HEK293 (cell line): ENCODE measurements around the gene WDFY3.

Experiments used
- CTCF ChIA-PET: fragments of 350-600 bp; formaldehyde crosslinking; extraction: SDS; loops from one replicate; lab custom pipeline; 2021; ENCODE audit warnings: antibody characterized with exemption; lab: Yijun Ruan, JAX
- POLR2A ChIA-PET: fragments of 300-600 bp; formaldehyde crosslinking; extraction: SDS; loops from one replicate; lab custom pipeline; 2020; ENCODE audit warnings: antibody characterized with exemption, inconsistent platforms; lab: Yijun Ruan, JAX
- H3K27ac ChIP-seq: fragments of 200-500 bp; sonication (Bioruptor generic); 2 replicates; pipeline ENCODE4 v1.5.1; 2014; ENCODE audit warnings: low read depth, low read length, control low read depth, inconsistent platforms; ENCODE audit errors: extremely low read depth
- H3K36me3 ChIP-seq, 2 experiments: fragments of 200-500 bp in 1 of 2; sonication (Bioruptor generic) in 1 of 2; 1 replicate in 1 of 2; 2 replicates in 1 of 2; pipeline ENCODE4 v1.5.1; 2014 to 2017; ENCODE audit warnings: inconsistent platforms in 2 of 2, low read length in 2 of 2; ENCODE audit not compliant: control insufficient read depth in 2 of 2, insufficient read depth in 1 of 2
- H3K4me1 ChIP-seq: fragments of 200-500 bp; sonication (Bioruptor generic); 2 replicates; pipeline ENCODE4 v1.5.1; 2014; ENCODE audit warnings: mild to moderate bottlenecking, low read length, inconsistent platforms; ENCODE audit not compliant: control insufficient read depth, insufficient read depth
- H3K4me3 ChIP-seq: 2 replicates; pipeline ENCODE4 v1.5.1; 2011; ENCODE audit warnings: low read depth, mild to moderate bottlenecking, control low read depth, low read length, moderate library complexity
- H3K9me3 ChIP-seq: fragments of 200-500 bp; sonication (Bioruptor generic); 2 replicates; pipeline ENCODE4 v1.5.1; 2014; ENCODE audit warnings: low read depth, low read length, inconsistent platforms; ENCODE audit not compliant: control insufficient read depth, insufficient read depth
- FEZF1 ChIP-seq: fragments of 450-650 bp; formaldehyde crosslinking; IDR thresholded peaks from 2 replicates; pipeline ENCODE4 v1.5.1; 2016; ENCODE audit warnings: missing biosample characterization, missing genetic modification characterization
- MEIS1 ChIP-seq: sonication (generic); formaldehyde crosslinking; IDR thresholded peaks from 2 replicates; pipeline ENCODE4 v1.8.1; 2022; ENCODE audit warnings: missing genetic modification reagents, mild to moderate bottlenecking, borderline replicate concordance
- MYNN ChIP-seq: fragments of 450-650 bp; formaldehyde crosslinking; IDR thresholded peaks from 2 replicates; pipeline ENCODE4 v1.5.1; 2016; ENCODE audit warnings: missing biosample characterization, missing genetic modification characterization, borderline replicate concordance
- OSR2 ChIP-seq: fragments of 450-650 bp; formaldehyde crosslinking; IDR thresholded peaks from 2 replicates; pipeline ENCODE4 v1.5.1; 2016; ENCODE audit warnings: missing biosample characterization, missing genetic modification characterization
- ZBTB48 ChIP-seq: fragments of 450-650 bp; formaldehyde crosslinking; IDR thresholded peaks from 2 replicates; pipeline ENCODE4 v1.5.1; 2016; ENCODE audit warnings: missing biosample characterization, missing genetic modification characterization
- ZNF114 ChIP-seq: fragments of 450-650 bp; formaldehyde crosslinking; IDR thresholded peaks from 2 replicates; pipeline ENCODE4 v1.5.0; 2017; ENCODE audit warnings: missing biosample characterization, missing genetic modification characterization
- ZNF138 ChIP-seq: fragments of 450-650 bp; formaldehyde crosslinking; IDR thresholded peaks from 2 replicates; pipeline ENCODE4 v1.5.1; 2016; ENCODE audit warnings: missing biosample characterization, missing genetic modification characterization, borderline replicate concordance
- ZNF19 ChIP-seq: fragments of 450-650 bp; formaldehyde crosslinking; IDR thresholded peaks from 2 replicates; pipeline ENCODE4; 2016; ENCODE audit warnings: missing biosample characterization, missing genetic modification characterization, low read depth
- ZNF202 ChIP-seq: fragments of 450-650 bp; formaldehyde crosslinking; IDR thresholded peaks from 2 replicates; pipeline ENCODE4 v1.5.1; 2016; ENCODE audit warnings: missing biosample characterization, missing genetic modification characterization, borderline replicate concordance
- ZNF23 ChIP-seq: fragments of 450-650 bp; formaldehyde crosslinking; IDR thresholded peaks from 2 replicates; pipeline ENCODE4 v1.5.1; 2016; ENCODE audit warnings: missing biosample characterization, missing genetic modification characterization, borderline replicate concordance
- ZNF423 ChIP-seq: fragments of 450-650 bp; formaldehyde crosslinking; IDR thresholded peaks from 2 replicates; pipeline ENCODE4 v1.5.1; 2016; ENCODE audit warnings: missing biosample characterization, missing genetic modification characterization
- ZNF596 ChIP-seq: fragments of 450-650 bp; IDR thresholded peaks from 2 replicates; pipeline ENCODE4 v1.5.0; 2018; ENCODE audit warnings: missing biosample characterization, mild to moderate bottlenecking, missing genetic modification characterization, moderate library complexity
- ZNF629 ChIP-seq: fragments of 450-650 bp; formaldehyde crosslinking; IDR thresholded peaks from 2 replicates; pipeline ENCODE4 v1.5.1; 2017; ENCODE audit warnings: missing biosample characterization, missing genetic modification characterization
- ZNF707 ChIP-seq: fragments of 450-650 bp; formaldehyde crosslinking; IDR thresholded peaks from 2 replicates; pipeline ENCODE4 v1.5.1; 2016; ENCODE audit warnings: missing biosample characterization, missing genetic modification characterization
- ZSCAN30 ChIP-seq: fragments of 450-650 bp; IDR thresholded peaks from 2 replicates; pipeline ENCODE4 v1.5.1; 2018; ENCODE audit warnings: missing biosample characterization, mild to moderate bottlenecking, missing genetic modification characterization, moderate library complexity
- TF ChIP-seq, protein P1 (sequence below): fragments of 450-650 bp; formaldehyde crosslinking; IDR thresholded peaks from 2 replicates; pipeline ENCODE4 v1.5.1; 2016; ENCODE audit warnings: missing biosample characterization, missing genetic modification characterization, borderline replicate concordance
- TF ChIP-seq, protein P2 (sequence below): fragments of 450-650 bp; formaldehyde crosslinking; IDR thresholded peaks from 2 replicates; pipeline ENCODE4 v1.5.1; 2016; ENCODE audit warnings: missing biosample characterization, missing genetic modification characterization, low read depth
- TF ChIP-seq, protein P3 (sequence below): fragments of 450-650 bp; formaldehyde crosslinking; IDR thresholded peaks from 2 replicates; pipeline ENCODE4 v1.5.1; 2017; ENCODE audit warnings: missing biosample characterization, missing genetic modification characterization
- TF ChIP-seq, protein P4 (sequence below): fragments of 450-650 bp; formaldehyde crosslinking; IDR thresholded peaks from 2 replicates; pipeline ENCODE4 v1.5.1; 2017; ENCODE audit warnings: missing biosample characterization, missing genetic modification characterization
- TF ChIP-seq, protein P5 (sequence below): fragments of 450-650 bp; formaldehyde crosslinking; IDR thresholded peaks from 2 replicates; pipeline ENCODE4 v1.5.1; 2016; ENCODE audit warnings: missing biosample characterization, missing genetic modification characterization

WDFY3 gene

DNA sequence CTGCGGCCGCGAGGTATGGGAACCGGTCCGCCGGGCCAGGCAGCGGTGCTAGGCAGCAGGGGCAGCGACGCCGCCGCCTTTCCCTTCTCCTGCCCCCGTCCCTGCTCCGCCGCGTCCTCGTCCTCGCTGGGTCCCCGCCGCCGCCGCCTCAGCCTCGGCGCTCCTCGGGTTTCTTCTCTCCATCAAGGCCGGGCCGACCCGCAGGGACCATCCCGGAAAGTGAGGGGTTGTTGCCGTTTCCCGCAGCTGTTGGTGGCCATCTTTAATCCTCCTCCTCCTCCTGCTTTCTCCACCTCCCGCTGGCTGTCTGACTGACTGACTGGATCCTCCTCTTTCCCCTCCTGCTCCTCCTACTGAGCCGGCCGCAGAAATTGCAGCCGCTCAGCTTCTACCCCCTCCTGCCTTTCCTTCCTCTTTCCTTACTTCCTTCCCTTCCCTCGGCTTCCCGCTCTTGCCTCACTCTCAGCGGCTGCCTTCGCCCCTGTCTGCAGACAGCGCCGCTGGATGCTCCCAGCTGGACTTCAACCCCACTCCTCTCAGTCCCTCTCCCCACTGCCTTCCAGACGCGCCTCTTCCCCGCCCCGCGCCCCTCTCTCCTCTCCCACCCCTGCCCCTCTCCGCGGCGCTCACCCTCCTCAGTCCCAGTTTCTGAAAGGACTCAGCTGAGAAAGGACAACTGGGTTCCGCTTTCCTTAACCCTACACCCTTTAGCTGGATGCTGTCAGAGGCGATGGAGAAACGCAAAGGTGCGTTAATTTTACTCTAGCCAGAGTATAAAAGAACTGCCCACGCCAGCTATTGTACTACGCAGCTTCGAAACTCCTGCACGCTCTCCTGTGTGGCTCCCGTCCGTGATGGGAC lies at the start of gene WDFY3 (continued):
- TF ChIP-seq ZNF23 (tag by site-specific recombination) (no peak), ZBTB48 (tag by site-specific recombination) (peak; percentile 96)

DNA sequence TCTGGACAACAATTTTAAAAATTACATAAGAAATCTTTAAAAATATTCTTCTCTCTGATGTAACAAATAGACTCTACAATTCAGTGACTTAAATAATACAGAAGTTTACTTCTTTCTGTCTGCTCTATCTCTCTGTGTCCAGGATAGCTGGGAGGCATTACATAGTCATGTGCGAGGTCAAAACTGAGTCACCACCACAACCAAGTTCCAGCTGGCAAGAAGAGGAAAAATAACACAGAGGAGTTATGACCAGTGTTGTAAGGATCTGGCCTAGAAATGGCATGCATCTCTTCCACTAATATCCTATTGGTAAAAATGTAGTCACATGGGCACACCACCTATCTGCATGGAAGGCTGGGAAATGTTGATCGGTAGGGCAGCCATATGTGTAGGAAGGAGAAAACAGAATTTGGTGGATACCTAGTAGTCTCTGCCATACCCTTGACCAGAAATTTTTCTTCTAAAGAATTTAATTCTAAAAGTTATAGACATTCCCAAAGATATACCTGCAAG lies 39.4 kb upstream of the WDFY3 start:
- TF ChIP-seq ZNF114 (tag by site-specific recombination) (no peak), ZNF202 (tag by site-specific recombination) (no peak), ZNF707 (tag by site-specific recombination) (no peak), MYNN (tag by site-specific recombination) (no peak), ZSCAN30 (tag by site-specific recombination) (no peak), MEIS1 (CRISPR knock-in tag) (no peak), ZNF629 (tag by site-specific recombination) (no peak)
- TF ChIP-seq, protein P1, sequence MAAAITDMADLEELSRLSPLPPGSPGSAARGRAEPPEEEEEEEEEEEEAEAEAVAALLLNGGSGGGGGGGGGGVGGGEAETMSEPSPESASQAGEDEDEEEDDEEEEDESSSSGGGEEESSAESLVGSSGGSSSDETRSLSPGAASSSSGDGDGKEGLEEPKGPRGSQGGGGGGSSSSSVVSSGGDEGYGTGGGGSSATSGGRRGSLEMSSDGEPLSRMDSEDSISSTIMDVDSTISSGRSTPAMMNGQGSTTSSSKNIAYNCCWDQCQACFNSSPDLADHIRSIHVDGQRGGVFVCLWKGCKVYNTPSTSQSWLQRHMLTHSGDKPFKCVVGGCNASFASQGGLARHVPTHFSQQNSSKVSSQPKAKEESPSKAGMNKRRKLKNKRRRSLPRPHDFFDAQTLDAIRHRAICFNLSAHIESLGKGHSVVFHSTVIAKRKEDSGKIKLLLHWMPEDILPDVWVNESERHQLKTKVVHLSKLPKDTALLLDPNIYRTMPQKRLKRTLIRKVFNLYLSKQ (tag by site-specific recombination) = no peak
- TF ChIP-seq, protein P2, sequence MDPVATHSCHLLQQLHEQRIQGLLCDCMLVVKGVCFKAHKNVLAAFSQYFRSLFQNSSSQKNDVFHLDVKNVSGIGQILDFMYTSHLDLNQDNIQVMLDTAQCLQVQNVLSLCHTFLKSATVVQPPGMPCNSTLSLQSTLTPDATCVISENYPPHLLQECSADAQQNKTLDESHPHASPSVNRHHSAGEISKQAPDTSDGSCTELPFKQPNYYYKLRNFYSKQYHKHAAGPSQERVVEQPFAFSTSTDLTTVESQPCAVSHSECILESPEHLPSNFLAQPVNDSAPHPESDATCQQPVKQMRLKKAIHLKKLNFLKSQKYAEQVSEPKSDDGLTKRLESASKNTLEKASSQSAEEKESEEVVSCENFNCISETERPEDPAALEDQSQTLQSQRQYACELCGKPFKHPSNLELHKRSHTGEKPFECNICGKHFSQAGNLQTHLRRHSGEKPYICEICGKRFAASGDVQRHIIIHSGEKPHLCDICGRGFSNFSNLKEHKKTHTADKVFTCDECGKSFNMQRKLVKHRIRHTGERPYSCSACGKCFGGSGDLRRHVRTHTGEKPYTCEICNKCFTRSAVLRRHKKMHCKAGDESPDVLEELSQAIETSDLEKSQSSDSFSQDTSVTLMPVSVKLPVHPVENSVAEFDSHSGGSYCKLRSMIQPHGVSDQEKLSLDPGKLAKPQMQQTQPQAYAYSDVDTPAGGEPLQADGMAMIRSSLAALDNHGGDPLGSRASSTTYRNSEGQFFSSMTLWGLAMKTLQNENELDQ = no peak
- Histone ChIP-seq H3K4me1 (no peaks in the 10 kb centered on the region), H3K27ac (no peak overlapping the region), H3K4me3 (no peak overlapping the region), H3K36me3 (no peaks in the 10 kb centered on the region), H3K9me3 (no peaks in the 10 kb centered on the region)
- POLR2A ChIA-PET = no interaction called here
- CTCF ChIA-PET = no interaction called here

DNA sequence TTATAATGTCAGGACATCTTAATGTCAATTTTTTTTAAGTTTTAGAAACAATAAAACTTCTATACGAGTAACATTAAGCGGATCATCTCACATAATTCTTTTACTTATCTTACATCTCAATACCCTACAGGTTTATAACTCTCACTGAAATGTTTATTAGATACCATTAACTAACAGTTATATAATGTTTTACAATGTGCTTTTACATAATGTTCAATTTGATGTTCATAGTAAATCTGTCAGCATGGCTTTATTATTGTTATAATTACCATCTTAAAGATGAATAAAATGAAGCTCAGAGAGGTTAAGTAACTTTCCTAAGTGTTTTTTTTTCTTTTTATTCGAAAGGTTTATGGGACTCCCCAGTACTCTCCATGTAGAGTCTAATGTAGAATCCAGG lies 33.9 kb upstream of the WDFY3 start:
- Histone ChIP-seq H3K4me3 (no peak overlapping the region), H3K27ac (no peak overlapping the region), H3K9me3 (no peaks in the 10 kb centered on the region), H3K4me1 (no peaks in the 10 kb centered on the region), H3K36me3 (no peaks in the 10 kb centered on the region)
- POLR2A ChIA-PET = no interaction called here
- CTCF ChIA-PET = no interaction called here
- TF ChIP-seq OSR2 (tag by site-specific recombination) = peak; percentile 76
- 0 out of 2 replicates have a peak, but pooled peaks have one; percentile 15 for TF ChIP-seq ZNF138 (tag by site-specific recombination)
- TF ChIP-seq, protein P3, sequence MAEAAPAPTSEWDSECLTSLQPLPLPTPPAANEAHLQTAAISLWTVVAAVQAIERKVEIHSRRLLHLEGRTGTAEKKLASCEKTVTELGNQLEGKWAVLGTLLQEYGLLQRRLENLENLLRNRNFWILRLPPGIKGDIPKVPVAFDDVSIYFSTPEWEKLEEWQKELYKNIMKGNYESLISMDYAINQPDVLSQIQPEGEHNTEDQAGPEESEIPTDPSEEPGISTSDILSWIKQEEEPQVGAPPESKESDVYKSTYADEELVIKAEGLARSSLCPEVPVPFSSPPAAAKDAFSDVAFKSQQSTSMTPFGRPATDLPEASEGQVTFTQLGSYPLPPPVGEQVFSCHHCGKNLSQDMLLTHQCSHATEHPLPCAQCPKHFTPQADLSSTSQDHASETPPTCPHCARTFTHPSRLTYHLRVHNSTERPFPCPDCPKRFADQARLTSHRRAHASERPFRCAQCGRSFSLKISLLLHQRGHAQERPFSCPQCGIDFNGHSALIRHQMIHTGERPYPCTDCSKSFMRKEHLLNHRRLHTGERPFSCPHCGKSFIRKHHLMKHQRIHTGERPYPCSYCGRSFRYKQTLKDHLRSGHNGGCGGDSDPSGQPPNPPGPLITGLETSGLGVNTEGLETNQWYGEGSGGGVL (tag by site-specific recombination) = no peak
- TF ChIP-seq, protein P4, sequence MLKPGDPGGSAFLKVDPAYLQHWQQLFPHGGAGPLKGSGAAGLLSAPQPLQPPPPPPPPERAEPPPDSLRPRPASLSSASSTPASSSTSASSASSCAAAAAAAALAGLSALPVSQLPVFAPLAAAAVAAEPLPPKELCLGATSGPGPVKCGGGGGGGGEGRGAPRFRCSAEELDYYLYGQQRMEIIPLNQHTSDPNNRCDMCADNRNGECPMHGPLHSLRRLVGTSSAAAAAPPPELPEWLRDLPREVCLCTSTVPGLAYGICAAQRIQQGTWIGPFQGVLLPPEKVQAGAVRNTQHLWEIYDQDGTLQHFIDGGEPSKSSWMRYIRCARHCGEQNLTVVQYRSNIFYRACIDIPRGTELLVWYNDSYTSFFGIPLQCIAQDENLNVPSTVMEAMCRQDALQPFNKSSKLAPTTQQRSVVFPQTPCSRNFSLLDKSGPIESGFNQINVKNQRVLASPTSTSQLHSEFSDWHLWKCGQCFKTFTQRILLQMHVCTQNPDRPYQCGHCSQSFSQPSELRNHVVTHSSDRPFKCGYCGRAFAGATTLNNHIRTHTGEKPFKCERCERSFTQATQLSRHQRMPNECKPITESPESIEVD (tag by site-specific recombination) = peak; percentile 65
- TF ChIP-seq, protein P5, sequence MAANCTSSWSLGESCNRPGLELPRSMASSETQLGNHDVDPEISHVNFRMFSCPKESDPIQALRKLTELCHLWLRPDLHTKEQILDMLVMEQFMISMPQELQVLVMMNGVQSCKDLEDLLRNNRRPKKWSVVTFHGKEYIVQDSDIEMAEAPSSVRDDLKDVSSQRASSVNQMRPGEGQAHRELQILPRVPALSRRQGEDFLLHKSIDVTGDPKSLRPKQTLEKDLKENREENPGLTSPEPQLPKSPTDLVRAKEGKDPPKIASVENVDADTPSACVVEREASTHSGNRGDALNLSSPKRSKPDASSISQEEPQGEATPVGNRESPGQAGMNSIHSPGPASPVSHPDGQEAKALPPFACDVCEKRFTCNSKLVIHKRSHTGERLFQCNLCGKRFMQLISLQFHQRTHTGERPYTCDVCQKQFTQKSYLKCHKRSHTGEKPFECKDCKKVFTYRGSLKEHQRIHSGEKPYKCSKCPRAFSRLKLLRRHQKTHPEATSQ (tag by site-specific recombination) = no peak
- TF ChIP-seq FEZF1 (tag by site-specific recombination) = peak; percentile 59; the same call in 1 of the 2 replicates
- TF ChIP-seq ZNF423 (tag by site-specific recombination) = 0 out of 2 replicates have a peak, but pooled peaks have one; percentile 24
- no peak for TF ChIP-seq ZNF596 (tag by site-specific recombination)
- TF ChIP-seq ZNF19 = no peak
